HCT116 (cell line): Measurements from ENCODE around the gene HEG1.

Experiments
- CBX3 ChIP-seq: IDR thresholded peaks from 2 replicates; pipeline ENCODE4 v1.6.1; 2012; ENCODE audit warnings: low read depth
- CEBPB ChIP-seq: IDR thresholded peaks from 2 replicates; pipeline ENCODE4 v1.6.1; 2012; ENCODE audit warnings: low read depth
- EZH2 ChIP-seq: fragments of 200-600 bp; sonication (generic); IDR thresholded peaks from 2 replicates; pipeline ENCODE4 v1.6.1; 2017; ENCODE audit warnings: antibody characterized with exemption, mixed run types
- EZH2phosphoT487 ChIP-seq: fragments of 200-600 bp; IDR thresholded peaks from 2 replicates; pipeline ENCODE4 v1.6.1; 2018; ENCODE audit warnings: antibody characterized with exemption, borderline replicate concordance
- POLR2A ChIP-seq: IDR thresholded peaks from 2 replicates; pipeline ENCODE4 v1.7.0; 2011; ENCODE audit warnings: borderline replicate concordance; ENCODE audit not compliant: insufficient read depth, insufficient read length; ENCODE audit errors: extremely low read depth
- POLR2AphosphoS5 ChIP-seq: IDR thresholded peaks from 2 replicates; pipeline ENCODE4 v1.6.1; 2011; ENCODE audit warnings: mild to moderate bottlenecking, low read depth, low read length, moderate library complexity
- RAD21 ChIP-seq: IDR thresholded peaks from 2 replicates; pipeline ENCODE4 v1.6.1; 2012; ENCODE audit warnings: low read depth, mild to moderate bottlenecking
- REST ChIP-seq: IDR thresholded peaks from 2 replicates; pipeline ENCODE4 v1.6.1; 2012; ENCODE audit warnings: low read depth
- ZFX ChIP-seq: fragments of 450-650 bp; IDR thresholded peaks from 2 replicates; pipeline ENCODE4 v1.6.1; 2017
- TF ChIP-seq, protein P1 (sequence below), 3 experiments: fragments of 200-600 bp in 1 of 3; sonication (generic) in 1 of 3; IDR thresholded peaks in 2 of 3; conservative IDR thresholded peaks in 1 of 3; 2 replicates each; pipeline ENCODE4 v1.5.1; 2012 to 2017; ENCODE audit warnings: low read depth in 2 of 3, low read length in 2 of 3, antibody characterized with exemption in 1 of 3, borderline replicate concordance in 1 of 3, control low read depth in 1 of 3, mild to moderate bottlenecking in 1 of 3, mixed read lengths in 1 of 3, mixed run types in 1 of 3, moderate library complexity in 1 of 3; ENCODE audit not compliant: insufficient read depth in 1 of 3

GRCh38 chr3:124950026-124950425, 105.8 kb downstream of the HEG1 start:
- TF ChIP-seq POLR2AphosphoS5 (no peak), REST (no peak), CEBPB (no peak), EZH2 (no peak), POLR2A (no peak), CBX3 (no peak), EZH2phosphoT487 (no peak), RAD21 (no peak), ZFX (no peak)
- TF ChIP-seq, protein P1, sequence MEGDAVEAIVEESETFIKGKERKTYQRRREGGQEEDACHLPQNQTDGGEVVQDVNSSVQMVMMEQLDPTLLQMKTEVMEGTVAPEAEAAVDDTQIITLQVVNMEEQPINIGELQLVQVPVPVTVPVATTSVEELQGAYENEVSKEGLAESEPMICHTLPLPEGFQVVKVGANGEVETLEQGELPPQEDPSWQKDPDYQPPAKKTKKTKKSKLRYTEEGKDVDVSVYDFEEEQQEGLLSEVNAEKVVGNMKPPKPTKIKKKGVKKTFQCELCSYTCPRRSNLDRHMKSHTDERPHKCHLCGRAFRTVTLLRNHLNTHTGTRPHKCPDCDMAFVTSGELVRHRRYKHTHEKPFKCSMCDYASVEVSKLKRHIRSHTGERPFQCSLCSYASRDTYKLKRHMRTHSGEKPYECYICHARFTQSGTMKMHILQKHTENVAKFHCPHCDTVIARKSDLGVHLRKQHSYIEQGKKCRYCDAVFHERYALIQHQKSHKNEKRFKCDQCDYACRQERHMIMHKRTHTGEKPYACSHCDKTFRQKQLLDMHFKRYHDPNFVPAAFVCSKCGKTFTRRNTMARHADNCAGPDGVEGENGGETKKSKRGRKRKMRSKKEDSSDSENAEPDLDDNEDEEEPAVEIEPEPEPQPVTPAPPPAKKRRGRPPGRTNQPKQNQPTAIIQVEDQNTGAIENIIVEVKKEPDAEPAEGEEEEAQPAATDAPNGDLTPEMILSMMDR (IDR thresholded peaks at IDR 0.05 in 2 of 3, conservative IDR thresholded peaks at IDR 0.05 in 1 of 3; ENCODE audit: borderline replicate concordance in 1 of 3, insufficient read depth in 1 of 3, low read depth in 2 of 3, low read length in 2 of 3) = no peak
